Omental fat pad (tissue), 4 donors: ENCODE measurements around the gene SLC37A1. TPM values are rescaled to one million over a fixed set of nuclear protein-coding genes. Genes with fewer than 3 reads are reported as not detected.

Source experiments
- ATAC-seq: fragments of 150-250 bp; one replicate; pipeline ENCODE4 v1.9.1; 2016; ENCODE audit warnings: mild to moderate bottlenecking, moderate library complexity; ENCODE audit not compliant: low FRiP score
- DNase-seq: peaks from one replicate; pipeline ENCODE4 v3.0.0-alpha.2; 2019; ENCODE audit warnings: low spot score
- CTCF ChIP-seq, 3 donors: fragments of 450-650 bp; IDR thresholded peaks; one replicate each; pipeline ENCODE4 v1.5.1; 2016 to 2017; ENCODE audit warnings: antibody characterized with exemption in 3 of 3, mild to moderate bottlenecking in 3 of 3, moderate library complexity in 2 of 3
- total RNA-seq, 4 donors: library from RNA; depleted of rRNA; stranded (reverse); fragments of >200 nt; gene quantifications; one replicate each; pipeline ENCODE4 v1.1.0, GENCODE V29; 2016

Gene SLC37A1
- total RNA-seq, 4 donors from 2014 or later = 4.6 to 11.0 (median 6.0) TPM

GRCh38 chr21:42580076-42580792 is 66.6 kb downstream of the SLC37A1 start:
- no peak for ATAC-seq
- no peak for TF ChIP-seq CTCF (IDR thresholded peaks at IDR 0.05)
- DNase-seq = no peak

DNA sequence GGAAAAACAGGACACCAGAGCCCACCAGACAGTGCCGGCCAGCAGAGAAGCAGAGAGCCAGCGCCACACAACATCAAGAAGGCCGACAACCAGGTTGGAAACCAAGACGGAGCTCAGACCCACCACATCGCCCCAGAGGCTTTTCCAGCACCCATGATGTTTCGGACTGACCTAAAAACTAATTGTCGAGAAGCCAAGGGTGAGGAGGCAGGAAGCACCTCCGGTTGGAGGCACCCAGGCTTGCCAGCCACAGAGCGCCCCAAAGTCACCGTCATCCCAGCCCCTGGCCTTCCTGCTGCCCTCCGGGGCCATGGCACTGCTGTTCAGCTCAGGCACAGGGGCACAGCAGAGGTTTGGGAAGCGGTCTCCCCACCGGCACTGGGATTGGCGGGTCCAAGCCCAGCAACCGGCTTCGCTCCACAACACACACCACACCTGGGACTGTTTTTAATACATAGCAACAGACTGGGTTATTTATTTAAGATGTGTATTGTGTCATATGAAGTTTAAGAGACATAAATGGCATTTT is 67.2 kb downstream of the SLC37A1 start:
- ATAC-seq = no peak
- TF ChIP-seq CTCF (IDR thresholded peaks at IDR 0.05) = no peak
- DNase-seq = no peak

GRCh38 chr21:42581336-42581992 is 67.8 kb downstream of the SLC37A1 start:
- DNase-seq = no peak
- ATAC-seq = no peak
- no peak for TF ChIP-seq CTCF (IDR thresholded peaks at IDR 0.05)

DNA sequence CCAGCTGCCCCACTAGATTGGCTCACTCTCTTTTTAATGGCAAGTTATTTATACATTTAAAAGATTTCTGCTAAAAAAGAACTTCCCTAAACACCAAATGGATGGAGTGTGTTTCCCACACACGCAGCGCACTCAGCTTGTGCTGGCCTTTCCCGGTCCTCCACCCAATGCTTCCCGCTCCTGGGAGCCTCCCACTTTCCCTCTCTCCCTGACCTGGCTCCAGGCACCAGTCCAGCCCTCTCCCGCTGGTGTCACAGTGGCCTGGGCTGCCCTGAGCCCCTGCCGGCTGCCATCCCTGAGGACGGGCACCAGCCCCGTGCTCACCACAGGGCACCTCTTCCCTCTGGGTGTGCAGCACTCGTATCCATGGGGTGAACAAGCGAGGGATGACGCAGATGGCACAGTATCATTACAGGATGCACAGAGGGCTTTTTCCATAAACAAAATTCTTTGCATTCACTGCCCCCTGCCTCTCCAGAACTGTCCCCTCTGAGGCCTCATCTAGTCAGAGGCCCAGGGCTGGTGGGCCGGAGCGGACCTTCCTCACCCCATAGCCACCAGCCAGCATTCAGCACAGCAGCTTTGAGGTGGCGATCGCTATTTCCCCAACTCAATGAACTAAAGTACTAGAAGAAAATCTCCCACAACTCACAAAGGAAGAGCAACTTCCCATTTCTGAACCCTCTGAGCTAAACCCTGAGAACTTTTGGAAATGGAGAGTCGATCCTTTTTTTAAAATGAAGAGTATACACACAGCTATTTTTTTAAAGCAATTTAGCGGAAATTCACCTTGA is 68.5 kb downstream of the SLC37A1 start:
- no peak for ATAC-seq
- no peak for TF ChIP-seq CTCF (IDR thresholded peaks at IDR 0.05)
- DNase-seq = no peak

DNA sequence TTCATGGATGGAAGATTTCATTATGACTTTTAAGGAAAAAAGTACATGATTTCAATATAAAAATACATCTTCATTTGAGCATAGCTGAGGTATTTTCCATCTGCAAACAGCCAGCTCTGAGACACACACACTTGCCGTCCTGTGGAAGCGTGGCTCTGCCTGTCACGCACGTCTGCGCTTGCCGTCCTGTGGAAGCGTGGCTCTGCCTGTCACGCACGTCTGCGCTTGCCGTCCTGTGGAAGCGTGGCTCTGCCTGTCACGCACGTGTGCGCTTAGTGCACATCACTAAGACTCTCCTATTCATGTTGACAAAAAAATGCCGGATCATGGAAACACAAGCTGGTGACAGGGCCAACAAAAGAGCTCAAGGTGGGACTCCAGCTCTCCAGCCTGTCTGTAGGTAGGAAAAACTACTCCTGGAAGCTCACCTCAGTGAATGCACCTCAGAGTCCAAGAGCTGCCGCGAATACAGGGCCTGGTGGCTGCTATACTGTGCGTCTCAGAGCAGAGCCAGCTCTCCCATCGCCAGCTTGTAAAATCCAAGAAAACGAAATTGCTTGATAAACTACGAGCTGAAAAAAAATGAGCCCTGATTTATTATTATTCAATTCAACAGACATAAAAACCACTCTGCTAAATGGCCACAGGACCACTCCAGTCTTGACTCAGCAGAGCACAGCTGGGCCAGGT is 69.3 kb downstream of the SLC37A1 start:
- ATAC-seq (no peak), DNase-seq (no peak)
- no peak for TF ChIP-seq CTCF (IDR thresholded peaks at IDR 0.05)

DNA sequence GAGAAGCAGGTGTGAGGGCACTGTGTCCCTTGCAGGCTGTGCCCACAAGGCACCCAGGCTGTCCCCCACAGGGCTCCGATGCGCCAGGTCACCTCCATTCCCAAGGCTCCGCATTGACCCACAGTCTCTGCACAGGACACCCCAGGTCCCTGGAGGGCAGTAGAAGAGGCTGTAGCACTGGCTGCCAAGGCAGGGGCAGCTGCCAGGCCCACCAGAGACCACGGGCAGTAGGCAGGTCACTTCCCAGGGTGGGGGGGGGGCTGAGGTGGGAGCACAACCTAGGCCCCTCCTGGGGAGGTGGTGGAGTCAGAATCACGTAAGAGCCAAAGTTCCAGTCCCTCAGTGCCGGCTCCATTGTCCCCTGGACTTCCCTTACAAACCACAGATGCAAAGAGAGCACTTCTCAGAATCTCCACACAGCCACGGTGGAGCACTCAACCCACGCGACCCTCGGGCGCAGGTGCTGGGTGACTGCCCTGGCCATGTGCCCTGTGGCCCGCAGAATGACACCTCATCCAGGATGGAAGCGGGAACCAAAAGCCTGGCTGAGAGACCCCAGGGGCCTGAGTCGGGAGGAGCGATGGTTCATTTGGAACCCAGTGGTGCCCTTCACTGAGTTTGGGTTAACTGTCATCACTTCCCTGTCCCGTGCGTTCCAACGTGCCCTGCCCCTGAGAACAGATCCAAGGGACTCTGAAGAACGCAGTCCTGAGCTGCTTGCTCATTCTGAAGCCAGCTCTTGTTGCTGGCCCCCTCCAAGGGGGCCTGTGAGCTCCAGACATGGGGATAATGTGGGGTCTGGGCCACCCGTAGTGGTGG is 70.0 kb downstream of the SLC37A1 start:
- ATAC-seq = no peak
- TF ChIP-seq CTCF (IDR thresholded peaks at IDR 0.05) = no peak
- no peak for DNase-seq
